H9 (cell line): ENCODE data around the gene NKAIN2. TPM values are rescaled to one million over a fixed set of nuclear protein-coding genes. Genes with fewer than 3 reads are reported as not detected.

Experiments used
- DNase-seq: peaks from one replicate; pipeline ENCODE4 v3.0.0-alpha.2; 2017
- H2AFZ ChIP-seq: one replicate; pipeline ENCODE4 v1.6.1; 2013; ENCODE audit warnings: mild to moderate bottlenecking, low read length, control low read depth, moderate library complexity
- H2AK5ac ChIP-seq: 2 replicates; pipeline ENCODE4 v1.6.1; 2013; ENCODE audit warnings: low read length, control low read depth, mixed read lengths; ENCODE audit not compliant: insufficient read length
- H2BK120ac ChIP-seq: one replicate; pipeline ENCODE4 v1.6.1; 2013; ENCODE audit warnings: low read depth, mild to moderate bottlenecking, low read length, control low read depth, inconsistent platforms; ENCODE audit not compliant: poor library complexity, severe bottlenecking
- H2BK12ac ChIP-seq: 2 replicates; pipeline ENCODE4 v1.6.1; 2013; ENCODE audit warnings: low read length, control low read depth, mixed read lengths, low read depth; ENCODE audit not compliant: insufficient read length
- H2BK15ac ChIP-seq: 2 replicates; pipeline ENCODE4 v1.6.1; 2013; ENCODE audit warnings: low read depth, low read length, control low read depth
- H2BK20ac ChIP-seq: one replicate; pipeline ENCODE4 v1.6.1; 2013; ENCODE audit warnings: low read depth, mild to moderate bottlenecking, low read length, control low read depth, inconsistent platforms; ENCODE audit not compliant: poor library complexity, severe bottlenecking
- H2BK5ac ChIP-seq: 2 replicates; pipeline ENCODE4 v1.6.1; 2013; ENCODE audit warnings: low read length, control low read depth, mixed read lengths; ENCODE audit not compliant: insufficient read length
- H3K14ac ChIP-seq: 2 replicates; pipeline ENCODE4 v1.6.1; 2013; ENCODE audit warnings: low read length, control low read depth; ENCODE audit not compliant: insufficient read depth
- H3K18ac ChIP-seq: 2 replicates; pipeline ENCODE4 v1.6.1; 2013; ENCODE audit warnings: low read depth, mild to moderate bottlenecking, mixed read lengths, low read length, control low read depth; ENCODE audit not compliant: insufficient read length
- H3K23ac ChIP-seq: 2 replicates; pipeline ENCODE4 v1.6.1; 2013; ENCODE audit warnings: low read length, control low read depth, mixed read lengths, low read depth; ENCODE audit not compliant: insufficient read length
- H3K23me2 ChIP-seq: 2 replicates; pipeline ENCODE4 v1.6.1; 2013; ENCODE audit warnings: low read depth, mild to moderate bottlenecking, mixed read lengths, low read length, control low read depth; ENCODE audit not compliant: insufficient read length, poor library complexity, severe bottlenecking
- H3K27ac ChIP-seq: 2 replicates; pipeline ENCODE4 v1.5.1; 2013; ENCODE audit warnings: low read length, control low read depth, mixed read lengths, low read depth; ENCODE audit not compliant: insufficient read length
- H3K27me3 ChIP-seq: 2 replicates; pipeline ENCODE4 v1.6.1; 2013; ENCODE audit warnings: low read length, control low read depth, inconsistent platforms; ENCODE audit not compliant: insufficient read depth
- H3K4ac ChIP-seq: 2 replicates; pipeline ENCODE4 v1.6.1; 2013; ENCODE audit warnings: low read depth, mild to moderate bottlenecking, control low read depth, inconsistent platforms, low read length, moderate library complexity
- H3K4me1 ChIP-seq: 2 replicates; pipeline ENCODE4 v1.6.1; 2013; ENCODE audit warnings: low read length, control low read depth, inconsistent platforms; ENCODE audit not compliant: insufficient read depth
- H3K4me2 ChIP-seq: 2 replicates; pipeline ENCODE4 v1.6.1; 2013; ENCODE audit warnings: low read length, control low read depth, mixed read lengths; ENCODE audit not compliant: insufficient read length, insufficient read depth
- H3K56ac ChIP-seq: 2 replicates; pipeline ENCODE4 v1.6.1; 2013; ENCODE audit warnings: low read depth, mild to moderate bottlenecking, mixed read lengths, low read length, control low read depth; ENCODE audit not compliant: insufficient read length
- H3K79me1 ChIP-seq: 2 replicates; pipeline ENCODE4 v1.6.1; 2013; ENCODE audit warnings: low read depth, mild to moderate bottlenecking, moderate library complexity, low read length, control low read depth, inconsistent platforms; ENCODE audit not compliant: insufficient read depth, poor library complexity, severe bottlenecking
- H3K79me2 ChIP-seq: 2 replicates; pipeline ENCODE4 v1.6.1; 2013; ENCODE audit warnings: low read length, control low read depth, inconsistent platforms; ENCODE audit not compliant: insufficient read depth
- H3K9ac ChIP-seq: 2 replicates; pipeline ENCODE4 v1.6.1; 2013; ENCODE audit warnings: low read length, control low read depth, mixed read lengths; ENCODE audit not compliant: insufficient read length; ENCODE audit errors: extremely low read depth
- H3K9me3 ChIP-seq: one replicate; pipeline ENCODE4 v1.6.1; 2013; ENCODE audit warnings: low read depth, low read length, inconsistent platforms; ENCODE audit not compliant: control insufficient read depth
- H3T11ph ChIP-seq: one replicate; pipeline ENCODE4 v1.6.1; 2013; ENCODE audit warnings: mild to moderate bottlenecking, low read length, control low read depth, inconsistent platforms
- H4K20me1 ChIP-seq: one replicate; pipeline ENCODE4 v1.6.1; 2013; ENCODE audit not compliant: control insufficient read depth, insufficient read length, insufficient read depth
- H4K5ac ChIP-seq: 2 replicates; pipeline ENCODE4 v1.6.1; 2013; ENCODE audit warnings: low read depth, mild to moderate bottlenecking, mixed read lengths, low read length, control low read depth; ENCODE audit not compliant: insufficient read length
- H4K8ac ChIP-seq: replicated peaks from 2 replicates; pipeline ENCODE4 v1.6.1; 2013; ENCODE audit warnings: low read length, control low read depth, mixed read lengths, low read depth; ENCODE audit not compliant: insufficient read length
- H4K91ac ChIP-seq: 2 replicates; pipeline ENCODE4 v1.6.1; 2013; ENCODE audit warnings: low read depth, mild to moderate bottlenecking, moderate library complexity, mixed read lengths, low read length, control low read depth; ENCODE audit not compliant: insufficient read length
- H3K27ac Mint-ChIP-seq, 3 experiments: 2 replicates in 2 of 3; 3 replicates in 1 of 3; pipeline ENCODE4 v1.8.0; 2020 to 2021; ENCODE audit warnings: mixed read lengths in 3 of 3, mild to moderate bottlenecking in 1 of 3, moderate library complexity in 1 of 3
- H3K27me3 Mint-ChIP-seq: 2 replicates; pipeline ENCODE4 v1.8.0; 2021; ENCODE audit warnings: low read depth, mild to moderate bottlenecking, moderate library complexity, mixed read lengths
- H3K36me3 Mint-ChIP-seq, 3 experiments: 2 replicates in 2 of 3; 3 replicates in 1 of 3; pipeline ENCODE4 v1.8.0; 2020 to 2021; ENCODE audit warnings: low read depth in 3 of 3, mixed read lengths in 3 of 3; ENCODE audit not compliant: insufficient read depth in 1 of 3
- H3K4me1 Mint-ChIP-seq, 2 experiments: 2 replicates each; pipeline ENCODE4 v1.8.0; 2020; ENCODE audit warnings: mixed read lengths in 2 of 2
- H3K4me3 Mint-ChIP-seq, 2 experiments: 2 replicates in 1 of 2; 3 replicates in 1 of 2; pipeline ENCODE4 v1.8.0; 2020 to 2021; ENCODE audit warnings: mild to moderate bottlenecking in 2 of 2, mixed read lengths in 2 of 2, moderate library complexity in 1 of 2
- H3K9me3 Mint-ChIP-seq, 2 experiments: 2 replicates in 1 of 2; 3 replicates in 1 of 2; pipeline ENCODE4 v1.8.0; 2020; ENCODE audit warnings: mild to moderate bottlenecking in 2 of 2, mixed read lengths in 2 of 2, moderate library complexity in 1 of 2
- WGBS: extraction: QIAGEN DNeasy Blood & Tissue Kit; methylation state at CpG from one replicate; pipeline ENCODE4 v1.1.7; 2013; ENCODE audit warnings: missing lambda C conversion rate, low lambda C conversion rate, mixed read lengths; ENCODE audit not compliant: insufficient read length; ENCODE audit errors: extremely low coverage; 5-methylcytosine and 5-hydroxymethylcytosine counted together
- total RNA-seq: library from RNA; stranded (reverse); gene quantifications from 2 replicates; pipeline ENCODE4 v1.2.1, GENCODE V29; 2021
- TF ChIP-seq, protein P1 (sequence below): fragments of 200-600 bp; sonication (generic); conservative IDR thresholded peaks from 3 replicates; pipeline ENCODE4 v1.8.0; 2021; ENCODE audit warnings: antibody characterized with exemption, mild to moderate bottlenecking

Gene NKAIN2
- total RNA-seq, 1 experiment from 2014 or later, result 0.17 TPM

DNA sequence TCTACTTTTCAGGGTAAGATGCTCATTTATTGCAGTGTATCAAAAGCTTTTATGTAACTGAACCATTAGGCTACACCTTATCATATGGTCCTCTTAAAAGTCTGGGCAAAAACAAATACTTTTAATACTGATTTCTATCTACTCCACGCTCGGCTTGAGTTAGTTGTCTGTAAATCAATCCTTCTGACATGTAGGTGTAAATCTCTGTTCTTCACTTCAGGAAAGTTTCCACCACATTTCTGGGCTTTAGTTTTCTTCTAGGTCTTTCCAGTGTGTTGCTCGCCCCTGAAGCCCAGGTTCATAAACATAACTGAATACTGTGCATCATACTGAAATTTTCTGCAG is 1069.4 kb downstream of the NKAIN2 start:
- Histone ChIP-seq H2BK5ac (no peak overlapping the region), H2BK120ac (no peak overlapping the region), H2BK20ac (no peak overlapping the region), H3K56ac (no peak overlapping the region), H4K91ac (no peak overlapping the region), H3K9ac (no peak overlapping the region), H2BK12ac (no peak overlapping the region), H3K18ac (no peak overlapping the region), H3K4ac (no peak overlapping the region), H3K79me1 (no peaks in the 10 kb centered on the region), H3K23me2 (no peaks in the 10 kb centered on the region), H4K20me1 (no peaks in the 10 kb centered on the region), H3K23ac (no peak overlapping the region), H4K8ac (no peak overlapping the region), H3K27ac (no peak overlapping the region), H2AK5ac (no peak overlapping the region), H3K27me3 (no peaks in the 10 kb centered on the region), H3K4me2 (no peak overlapping the region), H3T11ph (no peak overlapping the region), H2BK15ac (no peak overlapping the region), H3K79me2 (no peaks in the 10 kb centered on the region), H4K5ac (no peak overlapping the region), H3K4me1 (no peaks in the 10 kb centered on the region), H3K9me3 (no peaks in the 10 kb centered on the region), H3K14ac (no peak overlapping the region), H2AFZ (no peak overlapping the region)
- WGBS, result no CpG with 5 or more reads among the region's 3 CpGs
- H3K27ac Mint-ChIP-seq, result no peak overlapping the region
- no peak overlapping the region for H3K4me3 Mint-ChIP-seq
- H3K4me1 Mint-ChIP-seq, result peaks cover 3 to 5% of the 10 kb centered on the region in 2 experiments; a peak in 2 of 4 replicates
- H3K36me3 Mint-ChIP-seq, result no peaks in the 10 kb centered on the region
- H3K27me3 Mint-ChIP-seq, result no peaks in the 10 kb centered on the region
- H3K9me3 Mint-ChIP-seq, result no peaks in the 10 kb centered on the region
- no peak for DNase-seq
- TF ChIP-seq, protein P1, sequence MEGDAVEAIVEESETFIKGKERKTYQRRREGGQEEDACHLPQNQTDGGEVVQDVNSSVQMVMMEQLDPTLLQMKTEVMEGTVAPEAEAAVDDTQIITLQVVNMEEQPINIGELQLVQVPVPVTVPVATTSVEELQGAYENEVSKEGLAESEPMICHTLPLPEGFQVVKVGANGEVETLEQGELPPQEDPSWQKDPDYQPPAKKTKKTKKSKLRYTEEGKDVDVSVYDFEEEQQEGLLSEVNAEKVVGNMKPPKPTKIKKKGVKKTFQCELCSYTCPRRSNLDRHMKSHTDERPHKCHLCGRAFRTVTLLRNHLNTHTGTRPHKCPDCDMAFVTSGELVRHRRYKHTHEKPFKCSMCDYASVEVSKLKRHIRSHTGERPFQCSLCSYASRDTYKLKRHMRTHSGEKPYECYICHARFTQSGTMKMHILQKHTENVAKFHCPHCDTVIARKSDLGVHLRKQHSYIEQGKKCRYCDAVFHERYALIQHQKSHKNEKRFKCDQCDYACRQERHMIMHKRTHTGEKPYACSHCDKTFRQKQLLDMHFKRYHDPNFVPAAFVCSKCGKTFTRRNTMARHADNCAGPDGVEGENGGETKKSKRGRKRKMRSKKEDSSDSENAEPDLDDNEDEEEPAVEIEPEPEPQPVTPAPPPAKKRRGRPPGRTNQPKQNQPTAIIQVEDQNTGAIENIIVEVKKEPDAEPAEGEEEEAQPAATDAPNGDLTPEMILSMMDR, result no peak

Other genes starting within 250 kb of the NKAIN2 start
- 10.4 and 10.6 TPM in 2 replicates for gene TRDN, start 166.9 kb upstream of the NKAIN2 start, total RNA-seq